HEK293 (cell line): ENCODE results near the gene ZACN.

Experiments used
- PRDM10 ChIP-seq: fragments of 450-650 bp; formaldehyde crosslinking; IDR thresholded peaks from 2 replicates; pipeline ENCODE4 v1.5.1; 2016; ENCODE audit warnings: missing biosample characterization, missing genetic modification characterization
- SP2 ChIP-seq: fragments of 450-650 bp; formaldehyde crosslinking; IDR thresholded peaks from 2 replicates; pipeline ENCODE4 v1.5.1; 2016; ENCODE audit warnings: missing biosample characterization, missing genetic modification characterization
- SP3 ChIP-seq: fragments of 450-650 bp; formaldehyde crosslinking; IDR thresholded peaks from 2 replicates; pipeline ENCODE4 v1.5.1; 2016; ENCODE audit warnings: missing biosample characterization, missing genetic modification characterization
- YY1 ChIP-seq: fragments of 450-650 bp; formaldehyde crosslinking; IDR thresholded peaks from 2 replicates; pipeline ENCODE4 v1.5.1; 2018; ENCODE audit warnings: missing biosample characterization, missing genetic modification characterization
- ZBTB17 ChIP-seq: fragments of 450-650 bp; formaldehyde crosslinking; IDR thresholded peaks from 2 replicates; pipeline ENCODE4 v1.5.1; 2016; ENCODE audit warnings: missing biosample characterization, missing genetic modification characterization
- ZBTB26 ChIP-seq: fragments of 450-650 bp; formaldehyde crosslinking; optimal IDR thresholded peaks from 2 replicates; pipeline ENCODE3; 2016; ENCODE audit warnings: missing biosample characterization, mild to moderate bottlenecking, missing genetic modification characterization
- ZNF311 ChIP-seq: fragments of 450-650 bp; formaldehyde crosslinking; IDR thresholded peaks from 2 replicates; pipeline ENCODE4 v1.5.1; 2017; ENCODE audit warnings: missing biosample characterization, missing genetic modification characterization, borderline replicate concordance
- ZNF416 ChIP-seq: fragments of 450-650 bp; formaldehyde crosslinking; IDR thresholded peaks from 2 replicates; pipeline ENCODE4 v1.5.1; 2016; ENCODE audit warnings: missing biosample characterization, missing genetic modification characterization
- ZNF791 ChIP-seq: fragments of 450-650 bp; formaldehyde crosslinking; IDR thresholded peaks from 2 replicates; pipeline ENCODE4 v1.5.1; 2016; ENCODE audit warnings: missing biosample characterization, missing genetic modification characterization
- TF ChIP-seq, protein P1 (sequence below): fragments of 450-650 bp; formaldehyde crosslinking; IDR thresholded peaks from 2 replicates; pipeline ENCODE4 v1.5.1; 2016; ENCODE audit warnings: missing biosample characterization, missing genetic modification characterization
- TF ChIP-seq, protein P2 (sequence below): fragments of 450-650 bp; formaldehyde crosslinking; IDR thresholded peaks from 2 replicates; pipeline ENCODE4 v1.5.1; 2016; ENCODE audit warnings: missing biosample characterization, missing genetic modification characterization

DNA sequence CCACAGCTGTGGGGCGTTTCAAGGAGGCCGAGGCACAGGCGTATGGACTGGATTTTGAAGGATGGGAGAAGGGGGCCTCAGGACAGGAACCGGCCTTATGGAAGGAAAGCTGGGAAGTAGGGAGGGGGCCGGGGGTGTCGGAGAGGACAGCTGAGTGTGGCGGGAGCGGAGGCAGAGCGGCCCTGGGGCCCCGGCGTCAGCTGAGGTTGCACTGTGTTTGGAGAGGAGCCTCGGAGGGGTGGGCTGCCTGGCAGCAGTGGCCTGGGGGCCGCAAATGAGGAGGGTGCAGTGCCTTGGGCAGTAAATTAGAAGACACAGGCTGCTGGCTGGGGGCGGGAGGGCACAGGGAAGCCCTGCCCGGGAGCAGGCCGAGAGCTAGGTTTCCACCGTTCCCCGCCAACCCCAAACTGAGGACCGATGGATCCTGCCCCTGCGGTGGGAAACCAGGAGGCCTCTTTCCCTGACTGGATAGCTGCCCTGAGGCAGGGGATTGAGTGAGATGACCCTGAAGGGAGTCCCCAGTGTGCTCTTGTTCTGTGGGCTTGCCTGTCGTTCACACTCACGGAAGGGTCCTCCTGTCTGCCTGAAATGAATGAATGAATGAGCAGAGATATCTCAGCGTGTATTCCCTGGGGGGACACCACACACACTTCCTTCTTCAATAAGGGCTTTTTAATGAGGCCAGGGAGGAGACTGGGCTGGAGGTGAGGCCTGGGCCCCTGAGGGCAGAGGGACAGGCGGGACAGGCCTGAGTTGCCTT, 43.6 kb downstream of the ZACN start:
- TF ChIP-seq ZNF416 (tag by site-specific recombination) (no peak), SP3 (tag by site-specific recombination) (no peak), PRDM10 (tag by site-specific recombination) (no peak), YY1 (tag by site-specific recombination) (no peak), ZNF311 (tag by site-specific recombination) (no peak), ZBTB26 (tag by site-specific recombination) (no peak), ZBTB17 (no peak), SP2 (tag by site-specific recombination) (no peak; the same call in 1 of the 2 replicates), ZNF791 (tag by site-specific recombination) (no peak)
- TF ChIP-seq, protein P1, sequence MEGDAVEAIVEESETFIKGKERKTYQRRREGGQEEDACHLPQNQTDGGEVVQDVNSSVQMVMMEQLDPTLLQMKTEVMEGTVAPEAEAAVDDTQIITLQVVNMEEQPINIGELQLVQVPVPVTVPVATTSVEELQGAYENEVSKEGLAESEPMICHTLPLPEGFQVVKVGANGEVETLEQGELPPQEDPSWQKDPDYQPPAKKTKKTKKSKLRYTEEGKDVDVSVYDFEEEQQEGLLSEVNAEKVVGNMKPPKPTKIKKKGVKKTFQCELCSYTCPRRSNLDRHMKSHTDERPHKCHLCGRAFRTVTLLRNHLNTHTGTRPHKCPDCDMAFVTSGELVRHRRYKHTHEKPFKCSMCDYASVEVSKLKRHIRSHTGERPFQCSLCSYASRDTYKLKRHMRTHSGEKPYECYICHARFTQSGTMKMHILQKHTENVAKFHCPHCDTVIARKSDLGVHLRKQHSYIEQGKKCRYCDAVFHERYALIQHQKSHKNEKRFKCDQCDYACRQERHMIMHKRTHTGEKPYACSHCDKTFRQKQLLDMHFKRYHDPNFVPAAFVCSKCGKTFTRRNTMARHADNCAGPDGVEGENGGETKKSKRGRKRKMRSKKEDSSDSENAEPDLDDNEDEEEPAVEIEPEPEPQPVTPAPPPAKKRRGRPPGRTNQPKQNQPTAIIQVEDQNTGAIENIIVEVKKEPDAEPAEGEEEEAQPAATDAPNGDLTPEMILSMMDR (tag by site-specific recombination): no peak
- TF ChIP-seq, protein P2, sequence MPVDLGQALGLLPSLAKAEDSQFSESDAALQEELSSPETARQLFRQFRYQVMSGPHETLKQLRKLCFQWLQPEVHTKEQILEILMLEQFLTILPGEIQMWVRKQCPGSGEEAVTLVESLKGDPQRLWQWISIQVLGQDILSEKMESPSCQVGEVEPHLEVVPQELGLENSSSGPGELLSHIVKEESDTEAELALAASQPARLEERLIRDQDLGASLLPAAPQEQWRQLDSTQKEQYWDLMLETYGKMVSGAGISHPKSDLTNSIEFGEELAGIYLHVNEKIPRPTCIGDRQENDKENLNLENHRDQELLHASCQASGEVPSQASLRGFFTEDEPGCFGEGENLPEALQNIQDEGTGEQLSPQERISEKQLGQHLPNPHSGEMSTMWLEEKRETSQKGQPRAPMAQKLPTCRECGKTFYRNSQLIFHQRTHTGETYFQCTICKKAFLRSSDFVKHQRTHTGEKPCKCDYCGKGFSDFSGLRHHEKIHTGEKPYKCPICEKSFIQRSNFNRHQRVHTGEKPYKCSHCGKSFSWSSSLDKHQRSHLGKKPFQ (tag by site-specific recombination): no peak
